NCI-H1436 treated with DMSO at 0.1 percent for 48 hours (cell line): ENCODE measurements around the gene FCAR.
"Not testable (repeated sequence)": the region's sequence is repeated elsewhere in the genome, so short reads cannot be mapped to it uniquely, and the experiment has no call there.

Experiments
- DNase-seq: peaks from one replicate; lab custom pipeline; 2025; lab: John Stamatoyannopoulos, UW

Gene FCAR

DNA sequence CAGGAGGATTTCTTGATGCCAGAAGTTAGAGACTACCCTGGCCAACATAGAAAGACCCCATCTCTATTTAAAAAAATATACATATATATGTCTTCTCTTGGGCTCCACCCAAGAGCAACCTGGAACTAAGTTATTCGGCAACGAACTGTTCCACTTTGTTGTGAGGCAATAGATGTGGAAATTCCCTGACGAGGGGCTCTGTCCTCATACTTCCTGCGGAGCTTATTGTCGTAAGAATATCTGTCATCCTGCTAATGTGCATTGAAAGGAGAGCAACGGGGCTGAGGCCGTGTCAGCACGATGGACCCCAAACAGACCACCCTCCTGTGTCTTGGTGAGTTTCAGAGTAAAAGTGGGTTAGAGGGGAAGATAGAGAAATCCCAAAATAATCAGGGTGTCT lies at the start of gene FCAR:
Gene FCAR (plus strand): TSS at position 246 of the 400 bp plus-strand sequence. CDS start 55 bp downstream, at position 301.
- no peak for DNase-seq

GRCh38 chr19:54824416-54824815 lies 49.6 kb upstream of the FCAR start:
- DNase-seq: not testable (repeated sequence)

DNA sequence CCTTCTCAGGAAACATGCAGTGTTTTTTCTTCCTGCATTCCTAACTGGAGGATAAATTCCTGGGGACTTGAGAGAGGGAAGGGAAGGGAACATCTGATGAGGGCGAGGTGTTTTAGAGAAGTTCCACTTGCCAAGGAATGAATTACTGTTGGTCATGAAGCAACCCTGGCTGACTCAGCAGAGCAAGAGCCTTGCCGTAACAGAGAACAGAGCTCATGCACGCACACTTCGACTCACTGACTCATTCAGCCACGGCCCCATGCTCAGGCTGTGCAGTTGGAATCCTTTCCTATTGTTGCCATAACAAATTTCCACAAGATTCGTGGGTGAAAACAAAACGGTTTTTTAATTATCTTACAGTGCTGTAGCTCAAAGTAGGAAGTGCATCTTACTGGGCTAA lies 48.7 kb upstream of the FCAR start:
- DNase-seq: not testable (repeated sequence)

DNA sequence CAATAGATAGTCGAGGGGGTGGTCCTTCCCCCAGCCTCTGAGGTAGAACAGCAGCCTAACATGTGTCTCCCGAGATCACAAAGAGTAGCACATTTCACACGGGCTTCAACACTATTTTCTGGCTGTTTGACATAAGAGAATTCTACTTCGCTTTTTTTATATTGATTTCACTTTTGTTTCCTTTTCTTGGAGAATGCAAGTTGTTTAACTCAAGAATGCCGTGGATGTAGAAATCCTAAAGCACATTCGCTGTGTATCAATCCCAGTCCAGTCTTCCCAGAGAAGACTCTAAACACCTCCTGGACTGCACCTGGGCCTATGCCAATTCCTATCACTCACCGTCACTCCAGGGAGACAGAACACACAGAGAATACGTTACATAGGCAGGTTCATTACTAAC lies 46.0 kb upstream of the FCAR start:
- not testable (repeated sequence) for DNase-seq

DNA sequence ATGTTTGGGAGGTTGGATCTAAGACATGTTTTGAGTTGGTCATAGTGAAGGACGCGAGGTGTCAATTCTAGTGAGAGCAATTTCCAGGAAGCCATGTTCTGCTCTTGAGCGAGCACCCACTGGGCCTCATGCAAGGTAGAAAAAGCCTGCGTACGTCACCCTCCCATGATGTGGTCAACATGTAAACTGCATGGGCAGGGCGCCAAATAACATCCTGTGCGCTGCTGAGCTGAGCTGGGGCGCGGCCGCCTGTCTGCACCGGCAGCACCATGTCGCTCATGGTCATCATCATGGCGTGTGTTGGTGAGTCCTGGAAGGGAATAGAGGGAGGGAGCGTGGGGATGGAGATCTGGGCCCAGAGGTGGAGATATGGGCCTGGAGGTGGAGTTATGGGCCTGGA lies 41.5 kb upstream of the FCAR start, which contains the start of gene KIR2DS4:
Gene KIR2DS4 (plus strand): TSS at position 181 of the 400 bp plus-strand sequence.
- DNase-seq: not testable (repeated sequence)

- DNase-seq: not testable (repeated sequence)
These were observed 38.9 kb upstream of the FCAR start for GRCh38 chr19:54835126-54835525.

- not testable (repeated sequence) for DNase-seq
These were observed 36.5 kb upstream of the FCAR start for GRCh38 chr19:54837522-54837921.

DNA sequence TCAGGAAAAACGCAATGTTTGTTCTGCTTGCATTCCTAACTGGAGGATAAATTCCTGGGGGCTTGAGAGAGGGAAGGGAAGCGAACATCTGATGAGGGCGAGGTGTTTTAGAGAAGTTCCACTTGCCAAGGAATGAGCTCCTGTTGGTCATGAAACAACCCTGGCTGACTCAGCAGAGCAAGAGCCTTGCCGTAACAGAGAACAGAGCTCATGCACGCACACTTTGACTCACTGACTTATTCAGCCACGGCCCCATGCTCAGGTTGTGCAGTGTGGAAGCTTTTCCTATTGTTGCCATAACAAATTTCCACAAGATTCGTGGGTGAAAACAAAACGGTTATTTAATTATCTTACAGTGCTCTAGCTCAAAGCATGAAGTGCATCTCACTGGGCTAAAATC lies 30.9 kb upstream of the FCAR start:
- DNase-seq: not testable (repeated sequence)

DNA sequence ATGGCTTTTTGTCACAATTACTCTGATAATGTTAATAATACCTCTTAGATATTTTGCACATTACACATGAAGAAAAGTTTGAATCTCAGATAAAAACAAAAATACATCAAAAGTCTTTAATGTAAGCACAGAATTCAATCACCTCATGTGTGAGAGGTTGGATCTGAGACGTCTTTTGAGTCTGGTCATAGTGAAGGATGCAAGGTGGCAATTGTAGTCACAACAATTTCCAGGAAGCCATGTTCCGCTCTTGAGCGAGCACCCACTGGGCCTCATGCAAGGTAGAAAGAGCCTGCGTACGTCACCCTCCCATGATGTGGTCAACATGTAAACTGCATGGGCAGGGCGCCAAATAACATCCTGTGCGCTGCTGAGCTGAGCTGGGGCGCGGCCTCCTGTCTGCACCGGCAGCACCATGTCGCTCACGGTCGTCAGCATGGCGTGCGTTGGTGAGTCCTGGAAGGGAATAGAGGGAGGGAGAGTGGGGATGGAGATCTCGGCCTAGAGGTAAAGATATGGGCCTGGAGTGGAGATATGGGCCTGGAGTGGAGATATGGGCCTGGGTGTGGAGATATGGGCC lies 23.9 kb upstream of the FCAR start, which contains the start of gene KIR3DL2:
Gene KIR3DL2 (plus strand): TSS at position 383 of the 580 bp plus-strand sequence. CDS start 33 bp downstream, at position 416.
- DNase-seq: not testable (repeated sequence)

GRCh38 chr19:54850930-54851329 lies 23.1 kb upstream of the FCAR start:
- no peak for DNase-seq

DNA sequence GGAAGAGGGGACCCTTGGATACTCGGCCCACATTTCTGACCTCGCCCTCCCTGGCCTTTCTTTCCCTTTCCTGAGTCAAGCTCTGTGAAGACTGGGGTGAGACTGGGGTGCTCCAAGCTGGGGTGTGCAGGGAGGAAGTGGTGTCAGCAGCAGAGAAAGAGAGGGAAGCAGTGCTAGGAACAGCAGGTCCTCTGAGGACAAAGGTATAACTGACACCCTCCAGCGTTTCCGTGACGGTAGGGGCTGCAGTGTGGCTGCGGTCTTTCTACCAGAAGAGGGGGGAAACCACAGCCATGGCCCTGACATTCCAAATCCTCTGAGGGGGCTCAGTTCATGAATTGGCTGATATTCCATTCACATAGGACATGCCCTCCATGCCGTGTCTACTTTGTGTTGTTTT lies 22.7 kb upstream of the FCAR start:
- DNase-seq: no peak

- DNase-seq: not testable (repeated sequence)
These were observed 18.8 kb upstream of the FCAR start for GRCh38 chr19:54855241-54855640.

- not testable (repeated sequence) for DNase-seq
These were observed 15.6 kb upstream of the FCAR start for GRCh38 chr19:54858476-54858875.

DNA sequence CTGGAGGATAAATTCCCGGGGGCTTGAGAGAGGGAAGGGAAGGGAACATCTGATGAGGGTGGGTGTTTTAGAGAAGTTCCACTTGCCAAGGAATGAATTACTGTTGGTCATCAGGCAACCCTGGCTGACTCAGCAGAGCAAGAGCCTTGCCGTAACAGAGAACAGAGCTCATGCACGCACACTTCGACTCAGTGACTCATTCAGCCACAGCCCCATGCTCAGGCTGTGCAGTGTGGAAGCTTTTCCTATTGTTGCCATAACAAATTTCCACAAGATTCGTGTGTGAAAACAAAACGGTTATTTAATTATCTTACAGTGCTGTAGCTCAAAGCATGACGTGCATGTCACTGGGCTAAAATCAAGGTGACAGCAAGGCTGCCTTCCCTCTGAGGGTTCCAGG lies 14.6 kb upstream of the FCAR start:
- not testable (repeated sequence) for DNase-seq

DNA sequence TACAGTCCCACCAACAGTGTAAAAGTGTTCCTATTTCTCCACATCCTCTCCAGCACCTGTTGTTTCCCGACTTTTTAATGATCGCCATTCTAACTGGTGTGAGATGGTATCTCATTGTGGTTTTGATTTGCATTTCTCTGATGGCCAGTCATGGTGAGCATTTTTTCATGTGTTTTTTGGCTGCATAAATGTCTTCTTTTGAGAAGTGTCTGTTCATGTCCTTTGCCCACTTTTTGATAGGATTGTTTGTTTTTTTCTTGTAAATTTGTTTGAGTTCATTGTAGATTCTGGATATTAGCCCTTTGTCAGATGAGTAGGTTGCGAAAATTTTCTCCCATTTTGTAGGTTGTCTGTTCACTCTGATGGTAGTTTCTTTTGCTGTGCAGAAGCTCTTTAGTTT lies 10.6 kb upstream of the FCAR start:
- not testable (repeated sequence) for DNase-seq

- no peak for DNase-seq
These were observed 2.3 kb upstream of the FCAR start for GRCh38 chr19:54871696-54872095.

DNA sequence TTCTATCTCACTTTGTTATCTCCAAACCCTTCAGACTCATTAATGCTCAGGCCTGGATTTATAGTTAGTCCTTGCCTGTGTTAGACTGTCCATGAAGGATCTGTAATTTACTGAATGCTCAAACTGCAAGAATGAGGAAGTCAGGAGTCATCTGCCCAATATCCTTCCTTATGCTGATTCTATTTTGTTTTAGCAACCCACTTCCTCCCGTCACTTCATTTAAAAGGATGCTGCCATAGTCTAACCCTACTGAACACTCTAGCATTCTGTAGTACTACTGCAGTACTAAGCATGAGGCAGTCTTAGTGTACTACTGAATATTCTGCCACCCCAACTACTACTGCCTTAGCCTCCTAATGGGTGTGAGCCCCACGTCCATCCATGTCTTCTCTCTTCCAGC lies 1.5 kb downstream of the FCAR start:
- no peak for DNase-seq

DNA sequence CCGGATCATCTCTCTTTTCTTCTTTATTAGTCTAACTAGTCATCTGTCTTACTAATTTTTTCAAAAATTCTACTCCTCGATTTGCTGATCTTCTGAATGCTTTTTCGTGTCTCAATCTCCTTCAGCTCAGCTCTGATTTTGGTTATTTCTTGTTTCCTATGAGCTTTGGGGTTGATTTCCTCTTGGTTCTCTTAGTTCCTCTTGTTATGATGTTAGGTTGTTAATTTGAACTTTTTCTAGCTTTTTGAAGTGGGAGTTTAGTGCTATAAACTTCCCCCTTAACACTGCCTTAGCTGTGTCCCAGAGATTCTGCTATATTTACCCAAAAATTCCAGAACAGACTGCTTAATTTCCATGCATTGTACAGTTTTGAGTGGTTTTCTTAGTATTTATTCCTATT lies 3.4 kb downstream of the FCAR start:
- DNase-seq: no peak

DNA sequence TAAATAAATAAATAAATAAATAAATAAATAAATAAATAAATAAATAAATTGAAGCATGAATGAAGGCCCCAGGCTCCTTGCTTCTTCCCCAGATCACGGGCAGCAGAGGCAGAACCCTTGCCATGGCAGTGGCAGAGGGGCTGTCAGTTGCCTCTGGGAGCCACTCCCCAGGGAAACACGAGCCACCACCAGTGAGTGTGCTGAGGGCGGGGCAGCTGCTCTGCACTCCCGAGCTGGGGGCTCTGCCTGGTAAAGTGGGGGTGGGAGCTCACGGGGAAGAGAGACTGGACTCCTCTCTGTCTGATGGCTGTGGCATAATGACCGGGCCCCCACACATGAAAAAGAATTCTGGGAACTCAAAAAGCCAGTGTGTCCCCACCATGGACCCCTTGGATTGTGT lies 7.8 kb downstream of the FCAR start:
- no peak for DNase-seq

GRCh38 chr19:54882758-54883157 lies 8.7 kb downstream of the FCAR start:
- no peak for DNase-seq

DNA sequence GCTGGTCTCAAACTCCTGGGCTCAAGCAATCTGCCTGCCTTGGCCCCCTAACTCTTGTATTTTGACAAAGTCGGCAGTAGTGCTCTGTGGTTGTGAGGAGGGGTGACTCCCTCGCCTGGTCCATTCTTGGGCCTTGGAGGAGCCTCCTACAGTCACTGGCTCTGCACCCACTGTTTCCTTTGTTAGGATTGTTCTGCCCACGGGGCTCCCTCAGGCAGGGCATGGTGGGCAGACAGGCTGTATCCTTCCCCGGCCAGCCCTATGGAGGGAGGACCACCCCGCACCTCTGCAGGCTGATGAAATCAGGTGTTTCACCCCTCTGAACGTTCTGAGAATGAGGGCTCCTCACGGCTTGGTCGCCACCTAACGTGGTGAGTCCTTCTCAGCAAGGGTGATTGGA lies 9.2 kb downstream of the FCAR start:
- no peak for DNase-seq

- no peak for DNase-seq
These were observed 14.2 kb downstream of the FCAR start for GRCh38 chr19:54888239-54888638.

- DNase-seq: no peak
These were observed 15.5 kb downstream of the FCAR start for GRCh38 chr19:54889566-54889965.

- DNase-seq: no peak
These were observed 19.4 kb downstream of the FCAR start for GRCh38 chr19:54893406-54893805.
